ENCODE results near the gene RHO.

Gene RHO

GRCh38 chr3:129531699-129532098 is 3.3 kb downstream of the RHO start:
- H3K4me3 ChIP-seq (ENCODE audit: low read depth, low read length), result no peak overlapping the region
- no peak for DNase-seq (ENCODE audit: low read depth)
- TF ChIP-seq CTCF (IDR thresholded peaks at IDR 0.05; ENCODE audit: control insufficient read depth, extremely low read depth, insufficient read depth), result no peak

DNA sequence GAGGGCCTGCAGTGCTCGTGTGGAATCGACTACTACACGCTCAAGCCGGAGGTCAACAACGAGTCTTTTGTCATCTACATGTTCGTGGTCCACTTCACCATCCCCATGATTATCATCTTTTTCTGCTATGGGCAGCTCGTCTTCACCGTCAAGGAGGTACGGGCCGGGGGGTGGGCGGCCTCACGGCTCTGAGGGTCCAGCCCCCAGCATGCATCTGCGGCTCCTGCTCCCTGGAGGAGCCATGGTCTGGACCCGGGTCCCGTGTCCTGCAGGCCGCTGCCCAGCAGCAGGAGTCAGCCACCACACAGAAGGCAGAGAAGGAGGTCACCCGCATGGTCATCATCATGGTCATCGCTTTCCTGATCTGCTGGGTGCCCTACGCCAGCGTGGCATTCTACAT is 3.8 kb downstream of the RHO start:
- DNase-seq (ENCODE audit: low read depth), result no peak
- no peak overlapping the region for H3K4me3 ChIP-seq (ENCODE audit: low read depth, low read length)
- no peak for TF ChIP-seq CTCF (IDR thresholded peaks at IDR 0.05; ENCODE audit: control insufficient read depth, extremely low read depth, insufficient read depth)

DNA sequence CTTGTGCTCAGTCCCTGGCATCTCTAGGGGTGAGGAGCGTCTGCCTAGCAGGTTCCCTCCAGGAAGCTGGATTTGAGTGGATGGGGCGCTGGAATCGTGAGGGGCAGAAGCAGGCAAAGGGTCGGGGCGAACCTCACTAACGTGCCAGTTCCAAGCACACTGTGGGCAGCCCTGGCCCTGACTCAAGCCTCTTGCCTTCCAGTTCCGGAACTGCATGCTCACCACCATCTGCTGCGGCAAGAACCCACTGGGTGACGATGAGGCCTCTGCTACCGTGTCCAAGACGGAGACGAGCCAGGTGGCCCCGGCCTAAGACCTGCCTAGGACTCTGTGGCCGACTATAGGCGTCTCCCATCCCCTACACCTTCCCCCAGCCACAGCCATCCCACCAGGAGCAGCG is 5.0 kb downstream of the RHO start:
- no peak for DNase-seq (ENCODE audit: low read depth)
- TF ChIP-seq CTCF (IDR thresholded peaks at IDR 0.05; ENCODE audit: control insufficient read depth, extremely low read depth, insufficient read depth), result no peak
- no peak overlapping the region for H3K4me3 ChIP-seq (ENCODE audit: low read depth, low read length)

DNA sequence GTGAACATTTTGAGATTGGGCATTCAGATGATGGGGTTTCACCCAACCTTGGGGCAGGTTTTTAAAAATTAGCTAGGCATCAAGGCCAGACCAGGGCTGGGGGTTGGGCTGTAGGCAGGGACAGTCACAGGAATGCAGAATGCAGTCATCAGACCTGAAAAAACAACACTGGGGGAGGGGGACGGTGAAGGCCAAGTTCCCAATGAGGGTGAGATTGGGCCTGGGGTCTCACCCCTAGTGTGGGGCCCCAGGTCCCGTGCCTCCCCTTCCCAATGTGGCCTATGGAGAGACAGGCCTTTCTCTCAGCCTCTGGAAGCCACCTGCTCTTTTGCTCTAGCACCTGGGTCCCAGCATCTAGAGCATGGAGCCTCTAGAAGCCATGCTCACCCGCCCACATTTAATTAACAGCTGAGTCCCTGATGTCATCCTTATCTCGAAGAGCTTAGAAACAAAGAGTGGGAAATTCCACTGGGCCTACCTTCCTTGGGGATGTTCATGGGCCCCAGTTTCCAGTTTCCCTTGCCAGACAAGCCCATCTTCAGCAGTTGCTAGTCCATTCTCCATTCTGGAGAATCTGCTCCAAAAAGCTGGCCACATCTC is 6.1 kb downstream of the RHO start:
- TF ChIP-seq CTCF (IDR thresholded peaks at IDR 0.05; ENCODE audit: control insufficient read depth, extremely low read depth, insufficient read depth), result no peak
- no peak overlapping the region for H3K4me3 ChIP-seq (ENCODE audit: low read depth, low read length)
- no peak for DNase-seq (ENCODE audit: low read depth)

DNA sequence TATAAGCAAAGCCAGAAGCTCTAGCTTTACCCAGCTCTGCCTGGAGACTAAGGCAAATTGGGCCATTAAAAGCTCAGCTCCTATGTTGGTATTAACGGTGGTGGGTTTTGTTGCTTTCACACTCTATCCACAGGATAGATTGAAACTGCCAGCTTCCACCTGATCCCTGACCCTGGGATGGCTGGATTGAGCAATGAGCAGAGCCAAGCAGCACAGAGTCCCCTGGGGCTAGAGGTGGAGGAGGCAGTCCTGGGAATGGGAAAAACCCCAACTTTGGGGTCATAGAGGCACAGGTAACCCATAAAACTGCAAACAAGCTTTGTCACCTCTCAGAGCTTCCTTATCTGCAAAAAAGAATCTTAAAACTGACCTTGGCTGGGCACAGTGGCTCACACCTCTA is 6.6 kb downstream of the RHO start:
- no peak overlapping the region for H3K4me3 ChIP-seq (ENCODE audit: low read depth, low read length)
- no peak for TF ChIP-seq CTCF (IDR thresholded peaks at IDR 0.05; ENCODE audit: control insufficient read depth, extremely low read depth, insufficient read depth)
- no peak for DNase-seq (ENCODE audit: low read depth)

GRCh38 chr3:129536374-129536667 is 7.9 kb downstream of the RHO start:
- DNase-seq (ENCODE audit: low read depth), result no peak
- no peak for TF ChIP-seq CTCF (IDR thresholded peaks at IDR 0.05; ENCODE audit: control insufficient read depth, extremely low read depth, insufficient read depth)
- H3K4me3 ChIP-seq (ENCODE audit: low read depth, low read length), result no peak overlapping the region

DNA sequence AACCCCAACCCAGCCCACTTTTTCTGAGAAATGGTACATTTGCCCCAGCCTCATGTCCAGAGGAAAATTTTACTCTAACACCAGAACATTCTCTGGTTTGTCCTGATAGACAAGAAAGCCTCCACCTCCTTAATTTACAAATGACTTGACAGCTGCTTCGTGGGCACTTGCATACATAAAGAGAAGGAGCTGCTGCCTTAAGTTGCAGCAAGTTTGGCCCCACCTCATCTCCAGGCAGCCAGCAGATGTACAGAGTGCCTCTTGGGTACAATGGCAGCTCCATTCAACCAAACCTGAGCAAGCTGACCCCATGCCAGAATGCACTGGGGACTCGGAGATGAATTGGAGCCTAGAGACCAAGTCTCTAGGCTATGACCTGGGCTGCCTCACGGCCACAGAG is 8.4 kb downstream of the RHO start:
- DNase-seq (ENCODE audit: low read depth), result no peak
- no peak overlapping the region for H3K4me3 ChIP-seq (ENCODE audit: low read depth, low read length)
- TF ChIP-seq CTCF (IDR thresholded peaks at IDR 0.05; ENCODE audit: control insufficient read depth, extremely low read depth, insufficient read depth), result no peak

Data from LNCaP clone FGC (cell line).